ENCODE data around the gene ETNK2.

DNA sequence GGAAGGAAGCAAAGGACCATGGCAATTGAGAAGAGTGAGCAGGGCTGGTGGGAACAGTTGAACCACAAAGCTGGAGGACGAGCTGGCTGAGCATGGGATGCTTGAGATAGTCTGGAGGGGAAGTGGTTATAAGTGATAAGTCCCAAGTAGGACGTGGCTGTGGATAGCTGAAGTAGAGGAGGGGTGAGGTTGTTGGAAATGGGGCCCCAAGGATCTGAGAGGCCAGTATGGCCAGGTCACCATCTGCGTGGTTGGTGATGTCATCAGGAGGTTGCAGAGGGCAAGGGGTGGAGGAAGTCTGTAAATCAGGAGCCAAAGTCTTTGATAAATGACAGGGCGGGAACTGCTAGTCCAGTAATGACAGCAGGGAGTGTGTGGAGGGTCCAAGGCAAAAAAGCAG is 25.3 kb upstream of the ETNK2 start:
- no peak for TF ChIP-seq CTCF (IDR thresholded peaks at IDR 0.05)
- TF ChIP-seq EZH2 (IDR thresholded peaks at IDR 0.05) = no peak
- TF ChIP-seq EZH2phosphoT487 (IDR thresholded peaks at IDR 0.05) = no peak

Data from neural progenitor cell (in vitro differentiated cells).